Stimulated activated CD8-positive, alpha-beta memory T cell treated with anti-CD3 and anti-CD28 coated beads, Interleukin-12 subunit alpha, Interleukin-12 subunit beta, amount 100 ng/mL, for 1 hour (primary cell): ENCODE data around the gene ADAM12.

ENCODE experiments used
- DNase-seq: peaks from one replicate; pipeline ENCODE4 v3.0.0-alpha.2; 2020; ENCODE audit warnings: low read depth

ADAM12 gene

GRCh38 chr10:126114884-126115555, 273.3 kb downstream of the ADAM12 start:
- no peak for DNase-seq

- no peak for DNase-seq
These were observed 276.8 kb downstream of the ADAM12 start for GRCh38 chr10:126111516-126111915.

GRCh38 chr10:126110489-126111180, 277.6 kb downstream of the ADAM12 start:
- no peak for DNase-seq

- no peak for DNase-seq
These were observed 278.4 kb downstream of the ADAM12 start for GRCh38 chr10:126109893-126110292.

- no peak for DNase-seq
These were observed 279.6 kb downstream of the ADAM12 start for GRCh38 chr10:126108693-126109092.

- DNase-seq: no peak
These were observed 283.5 kb downstream of the ADAM12 start for GRCh38 chr10:126104767-126105166.

GRCh38 chr10:126102636-126103035, 285.6 kb downstream of the ADAM12 start:
- DNase-seq: no peak

- DNase-seq: no peak
These were observed 286.5 kb downstream of the ADAM12 start for GRCh38 chr10:126101736-126102135.

GRCh38 chr10:126101325-126101724, 287.0 kb downstream of the ADAM12 start:
- DNase-seq: no peak

- DNase-seq: no peak
These were observed 288.9 kb downstream of the ADAM12 start for GRCh38 chr10:126099366-126099765.

- no peak for DNase-seq
These were observed 290.1 kb downstream of the ADAM12 start for GRCh38 chr10:126098226-126098581.

GRCh38 chr10:126097558-126098225, 290.6 kb downstream of the ADAM12 start:
- DNase-seq: no peak

- no peak for DNase-seq
These were observed 293.7 kb downstream of the ADAM12 start for GRCh38 chr10:126094537-126094936.

- no peak for DNase-seq
These were observed 295.7 kb downstream of the ADAM12 start for GRCh38 chr10:126092366-126093215.

GRCh38 chr10:126090911-126091728, 297.2 kb downstream of the ADAM12 start:
- DNase-seq: no peak

GRCh38 chr10:126090443-126090842, 297.8 kb downstream of the ADAM12 start:
- DNase-seq: no peak

- DNase-seq: no peak
These were observed 300.3 kb downstream of the ADAM12 start for GRCh38 chr10:126087796-126088505.

- no peak for DNase-seq
These were observed 301.1 kb downstream of the ADAM12 start for GRCh38 chr10:126087153-126087680.

GRCh38 chr10:126085806-126086205, 302.5 kb downstream of the ADAM12 start:
- DNase-seq: no peak

GRCh38 chr10:126084369-126084768, 303.9 kb downstream of the ADAM12 start:
- no peak for DNase-seq

GRCh38 chr10:126083009-126083408, 305.3 kb downstream of the ADAM12 start:
- DNase-seq: no peak
